HG02623 (cell line): ENCODE measurements around the gene PARD6G.
"Not testable (repeated sequence)": the region's sequence is repeated elsewhere in the genome, so short reads cannot be mapped to it uniquely, and the experiment has no call there.

ENCODE experiments used
- ATAC-seq: cut with Tn5 transposase; IDR thresholded peaks from one replicate; pipeline ENCODE4 v1.9.1; 2021; ENCODE audit warnings: moderate library complexity; ENCODE audit not compliant: unreplicated experiment

Gene PARD6G

GRCh38 chr18:80247393-80247841 is at the start of gene PARD6G:
Gene PARD6G, minus strand, starts transcription at chr18:80247514. Its CDS starts 166 bp downstream, at chr18:80247348.
- ATAC-seq: peak; percentile 56

GRCh38 chr18:80262241-80263033 is 15.1 kb upstream of the PARD6G start:
- not testable (repeated sequence) for ATAC-seq

- no peak for ATAC-seq
These were observed 12.3 kb upstream of the PARD6G start for GRCh38 chr18:80259610-80260009.

GRCh38 chr18:80258640-80259039 is 11.3 kb upstream of the PARD6G start:
- no peak for ATAC-seq

- ATAC-seq: not testable (repeated sequence)
These were observed 10.5 kb upstream of the PARD6G start for GRCh38 chr18:80257579-80258543.

- no peak for ATAC-seq
These were observed 7.7 kb upstream of the PARD6G start for GRCh38 chr18:80254971-80255500.

- ATAC-seq: no peak
These were observed 6.7 kb upstream of the PARD6G start for GRCh38 chr18:80253871-80254492.

- no peak for ATAC-seq
These were observed 5.9 kb upstream of the PARD6G start for GRCh38 chr18:80253236-80253635.

- no peak for ATAC-seq
These were observed 4.8 kb upstream of the PARD6G start for GRCh38 chr18:80252136-80252535.

GRCh38 chr18:80251700-80252099 is 4.4 kb upstream of the PARD6G start:
- no peak for ATAC-seq

- ATAC-seq: no peak
These were observed 3.5 kb upstream of the PARD6G start for GRCh38 chr18:80250740-80251364.

- no peak for ATAC-seq
These were observed 2.1 kb upstream of the PARD6G start for GRCh38 chr18:80249217-80250093.

GRCh38 chr18:80246445-80247392 is 595 bp downstream of the PARD6G start:
- peak; percentile 29 for ATAC-seq

GRCh38 chr18:80245781-80246444 is 1.4 kb downstream of the PARD6G start:
- no peak for ATAC-seq

GRCh38 chr18:80244956-80245730 is 2.2 kb downstream of the PARD6G start:
- no peak for ATAC-seq

GRCh38 chr18:80244167-80244566 is 3.1 kb downstream of the PARD6G start:
- no peak for ATAC-seq

GRCh38 chr18:80243204-80243603 is 4.1 kb downstream of the PARD6G start:
- no peak for ATAC-seq
